Calu3 (cell line): ENCODE measurements around the gene SCFD2. TPM values are rescaled to one million over a fixed set of nuclear protein-coding genes. Genes with fewer than 3 reads are reported as not detected.

Experiments
- BruUV-seq: library from RNA; stranded (reverse); fragments of 400-500 nt; replicated peaks from 2 replicates; lab custom pipeline; 2021; lab: Mats Ljungman, UMichigan
- CTCF ChIA-PET: fragments of 300-600 bp; sonication (Branson Sonifier 250); formaldehyde crosslinking; loops from one replicate; lab custom pipeline; 2022; ENCODE audit warnings: antibody characterized with exemption; lab: Charles Lee
- DNase-seq: peaks from one replicate; pipeline ENCODE4 v3.0.0; 2022
- H3K27ac Mint-ChIP-seq: one replicate; pipeline ENCODE4 v1.8.0; 2022; ENCODE audit warnings: mixed read lengths; ENCODE audit not compliant: unreplicated experiment
- H3K27me3 Mint-ChIP-seq: one replicate; pipeline ENCODE4 v1.8.0; 2022; ENCODE audit warnings: mixed read lengths; ENCODE audit not compliant: unreplicated experiment
- H3K36me3 Mint-ChIP-seq: one replicate; pipeline ENCODE4 v1.8.0; 2022; ENCODE audit warnings: mild to moderate bottlenecking, moderate library complexity, mixed read lengths; ENCODE audit not compliant: insufficient read depth, unreplicated experiment
- H3K4me1 Mint-ChIP-seq: one replicate; pipeline ENCODE4 v1.8.0; 2022; ENCODE audit warnings: mild to moderate bottlenecking, low read depth, mixed read lengths; ENCODE audit not compliant: unreplicated experiment
- H3K4me3 Mint-ChIP-seq: one replicate; pipeline ENCODE4 v1.8.0; 2022; ENCODE audit warnings: mild to moderate bottlenecking, low read depth, moderate library complexity, mixed read lengths; ENCODE audit not compliant: unreplicated experiment
- H3K9me3 Mint-ChIP-seq: one replicate; pipeline ENCODE4 v1.8.0; 2022; ENCODE audit warnings: low read depth, mixed read lengths; ENCODE audit not compliant: unreplicated experiment
- intact Hi-C: fragments of 100-400 bp; cut with micrococcal nuclease; formaldehyde crosslinking; loops from one replicate; pipeline ENCODE4 v1.10.0; 2022; ENCODE audit not compliant: unreplicated experiment
- total RNA-seq: library from RNA; stranded (reverse); gene quantifications from 2 replicates; pipeline ENCODE4 v1.2.3, GENCODE V29; 2022
- TF ChIP-seq, protein P1 (sequence below): fragments of 200-600 bp; IDR thresholded peaks from one replicate; pipeline ENCODE4 v1.8.0; 2022; ENCODE audit warnings: antibody characterized with exemption; ENCODE audit not compliant: unreplicated experiment

SCFD2 gene
- total RNA-seq, 1 experiment from 2014 or later, result 16.7 TPM

DNA sequence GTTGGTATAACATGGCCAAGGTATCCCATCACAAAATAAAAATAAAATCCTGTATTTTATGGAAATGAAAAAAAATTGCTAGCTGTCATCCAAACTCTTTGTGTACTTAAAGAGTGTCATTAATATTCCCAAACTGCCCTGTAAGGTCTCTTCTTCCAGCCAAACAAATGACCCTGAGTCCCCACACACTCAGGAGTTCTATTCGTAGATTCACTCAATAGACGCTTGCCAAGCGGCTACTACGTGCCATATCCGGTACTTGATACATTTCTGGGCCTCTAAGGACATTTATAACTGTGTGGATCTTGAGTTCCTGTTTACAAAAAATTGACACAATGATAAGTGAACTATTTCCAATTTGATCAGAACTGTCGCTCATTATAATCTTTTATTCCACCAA, 245.1 kb downstream of the SCFD2 start:
- no peak overlapping the region for H3K4me3 Mint-ChIP-seq
- no peaks in the 10 kb centered on the region for H3K36me3 Mint-ChIP-seq
- TF ChIP-seq, protein P1, sequence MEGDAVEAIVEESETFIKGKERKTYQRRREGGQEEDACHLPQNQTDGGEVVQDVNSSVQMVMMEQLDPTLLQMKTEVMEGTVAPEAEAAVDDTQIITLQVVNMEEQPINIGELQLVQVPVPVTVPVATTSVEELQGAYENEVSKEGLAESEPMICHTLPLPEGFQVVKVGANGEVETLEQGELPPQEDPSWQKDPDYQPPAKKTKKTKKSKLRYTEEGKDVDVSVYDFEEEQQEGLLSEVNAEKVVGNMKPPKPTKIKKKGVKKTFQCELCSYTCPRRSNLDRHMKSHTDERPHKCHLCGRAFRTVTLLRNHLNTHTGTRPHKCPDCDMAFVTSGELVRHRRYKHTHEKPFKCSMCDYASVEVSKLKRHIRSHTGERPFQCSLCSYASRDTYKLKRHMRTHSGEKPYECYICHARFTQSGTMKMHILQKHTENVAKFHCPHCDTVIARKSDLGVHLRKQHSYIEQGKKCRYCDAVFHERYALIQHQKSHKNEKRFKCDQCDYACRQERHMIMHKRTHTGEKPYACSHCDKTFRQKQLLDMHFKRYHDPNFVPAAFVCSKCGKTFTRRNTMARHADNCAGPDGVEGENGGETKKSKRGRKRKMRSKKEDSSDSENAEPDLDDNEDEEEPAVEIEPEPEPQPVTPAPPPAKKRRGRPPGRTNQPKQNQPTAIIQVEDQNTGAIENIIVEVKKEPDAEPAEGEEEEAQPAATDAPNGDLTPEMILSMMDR, result no peak
- intact Hi-C loops, result no loop called here
- no peaks in the 10 kb centered on the region for H3K27me3 Mint-ChIP-seq
- CTCF ChIA-PET, result no interaction called here
- H3K9me3 Mint-ChIP-seq, result no peaks in the 10 kb centered on the region
- no peak for DNase-seq
- no peak overlapping the region for H3K27ac Mint-ChIP-seq
- no TSS peak for BruUV-seq
- H3K4me1 Mint-ChIP-seq, result no peaks in the 10 kb centered on the region

DNA sequence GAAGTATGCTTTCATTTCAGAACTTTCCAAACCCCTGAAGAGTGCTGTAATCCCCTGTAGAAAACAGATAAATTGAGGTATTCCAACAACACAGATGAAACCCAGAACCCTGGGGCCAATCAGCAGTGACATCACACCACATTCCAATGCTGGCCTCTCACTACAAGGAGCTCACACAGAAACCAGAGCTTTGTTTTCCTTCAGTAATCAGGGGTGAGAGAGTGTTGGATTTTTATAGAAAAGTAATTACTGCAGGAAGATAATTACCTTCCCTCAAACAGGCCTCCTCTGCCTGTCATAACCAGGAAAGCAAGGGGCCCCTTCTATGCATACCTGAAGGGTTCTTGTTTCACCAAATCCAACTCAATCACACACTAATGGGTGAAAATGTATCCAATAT, 246.2 kb downstream of the SCFD2 start:
- H3K27ac Mint-ChIP-seq, result no peak overlapping the region
- intact Hi-C loops, result no loop called here
- no peaks in the 10 kb centered on the region for H3K36me3 Mint-ChIP-seq
- no peaks in the 10 kb centered on the region for H3K9me3 Mint-ChIP-seq
- no peaks in the 10 kb centered on the region for H3K4me1 Mint-ChIP-seq
- TF ChIP-seq, protein P1, result no peak
- CTCF ChIA-PET, result no interaction called here
- H3K27me3 Mint-ChIP-seq, result no peaks in the 10 kb centered on the region
- H3K4me3 Mint-ChIP-seq, result no peak overlapping the region
- BruUV-seq, result no TSS peak
- DNase-seq, result no peak

DNA sequence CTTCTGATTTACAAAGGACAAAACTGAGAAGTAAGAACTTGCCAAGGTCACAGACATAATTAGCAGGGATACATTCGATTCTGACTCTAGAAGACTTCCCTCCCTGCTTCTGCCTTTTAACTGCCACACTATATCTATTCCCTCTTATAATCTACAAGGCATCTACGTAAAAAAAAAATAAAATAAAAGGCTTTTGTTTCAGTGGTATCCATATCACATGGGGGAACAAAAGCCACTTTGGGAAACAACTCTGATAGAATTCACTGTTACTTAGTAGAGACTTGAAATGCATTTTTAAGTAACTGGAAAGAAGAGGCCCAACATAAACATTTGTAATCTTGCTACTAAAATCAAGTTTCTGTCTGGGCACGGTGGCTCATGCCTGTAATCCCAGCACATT, 247.2 kb downstream of the SCFD2 start:
- Mint-ChIP-seq H3K27me3 (no peaks in the 10 kb centered on the region), H3K27ac (no peak overlapping the region), H3K9me3 (no peaks in the 10 kb centered on the region), H3K4me3 (no peak overlapping the region), H3K4me1 (no peaks in the 10 kb centered on the region), H3K36me3 (no peaks in the 10 kb centered on the region)
- DNase-seq, result no peak
- CTCF ChIA-PET, result no interaction called here
- intact Hi-C loops, result no loop called here
- no TSS peak for BruUV-seq
- TF ChIP-seq, protein P1, result no peak

DNA sequence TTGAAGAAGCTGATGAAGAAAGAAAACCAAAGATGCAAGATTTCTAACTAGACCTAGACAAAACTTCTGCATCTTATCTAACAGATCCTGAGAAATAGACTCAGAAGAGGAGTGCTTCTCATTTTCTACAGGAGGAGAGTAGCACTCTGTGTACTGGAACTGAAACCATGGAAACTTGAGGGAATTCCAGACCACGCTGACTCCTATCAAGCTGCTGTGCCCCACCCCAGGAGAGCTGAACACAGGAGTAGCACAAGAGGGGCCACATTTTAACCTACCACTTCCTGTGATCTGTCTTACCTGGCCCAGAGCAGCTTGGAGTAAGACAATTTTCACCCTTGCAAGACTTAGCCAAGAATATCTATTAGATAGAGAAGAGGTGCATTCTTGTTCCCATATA, 248.9 kb downstream of the SCFD2 start:
- TF ChIP-seq, protein P1, result no peak
- no TSS peak for BruUV-seq
- Mint-ChIP-seq H3K4me3 (no peak overlapping the region), H3K9me3 (no peaks in the 10 kb centered on the region), H3K27ac (no peak overlapping the region), H3K36me3 (no peaks in the 10 kb centered on the region), H3K4me1 (no peaks in the 10 kb centered on the region), H3K27me3 (no peaks in the 10 kb centered on the region)
- intact Hi-C loops, result loop anchor here (1.0 kb wide), 1 partner anchor 43 kb away; no protein-coding TSS in a partner anchor
- CTCF ChIA-PET, result no interaction called here
- DNase-seq, result no peak
